GM23338 (cell line): ENCODE data around the gene ADCYAP1R1.

Experiments used
- CREB1 ChIP-seq: fragments of 250-450 bp; sonication (Bioruptor Pico); IDR thresholded peaks from 2 replicates; pipeline ENCODE4 v1.5.0; 2020; ENCODE audit warnings: low read depth, mild to moderate bottlenecking, moderate library complexity
- CTCF ChIP-seq, 2 experiments: fragments of 200-600 bp in 1 of 2; sonication (generic) in 1 of 2; conservative IDR thresholded peaks; 2 replicates each; pipeline versions ENCODE4 v1.5.1 to v1.6.1; 2016 to 2017; ENCODE audit warnings: antibody characterized with exemption in 2 of 2, low read depth in 2 of 2, mild to moderate bottlenecking in 2 of 2, moderate library complexity in 1 of 2
- ETS1 ChIP-seq: IDR thresholded peaks from 2 replicates; pipeline ENCODE4 v1.6.1; 2016; ENCODE audit warnings: antibody characterized with exemption
- EZH2 ChIP-seq: fragments of 200-600 bp; sonication (generic); IDR thresholded peaks from one replicate; pipeline ENCODE4 v1.8.0; 2017; ENCODE audit warnings: antibody characterized with exemption, mild to moderate bottlenecking, low read depth; ENCODE audit not compliant: unreplicated experiment
- EZH2phosphoT487 ChIP-seq: fragments of 200-600 bp; sonication (generic); IDR thresholded peaks from one replicate; pipeline ENCODE4 v1.8.1; 2018; ENCODE audit warnings: antibody characterized with exemption; ENCODE audit not compliant: unreplicated experiment
- POLR2AphosphoS5 ChIP-seq: IDR thresholded peaks from 2 replicates; pipeline ENCODE4 v1.6.1; 2016; ENCODE audit warnings: antibody characterized with exemption, low read depth
- REST ChIP-seq: IDR thresholded peaks from one replicate; pipeline ENCODE4 v1.6.1; 2018; ENCODE audit warnings: antibody characterized with exemption; ENCODE audit not compliant: unreplicated experiment

GRCh38 chr7:31151849-31152248, 99.7 kb downstream of the ADCYAP1R1 start:
- TF ChIP-seq CTCF (conservative IDR thresholded peaks at IDR 0.05; ENCODE audit: low read depth in 2 of 2) (no peak), EZH2phosphoT487 (no peak), EZH2 (no peak), POLR2AphosphoS5 (no peak), CREB1 (no peak), ETS1 (no peak), REST (no peak)
